CD1c-positive myeloid dendritic cell (primary cell): ENCODE data around the gene GPRC5A.

Experiments
- DNase-seq: peaks from one replicate; pipeline ENCODE4 v3.0.0-alpha.2; 2016; ENCODE audit errors: extremely low spot score

GPRC5A gene

GRCh38 chr12:12941450-12942350 is 50.3 kb downstream of the GPRC5A start:
- DNase-seq: no peak

GRCh38 chr12:12943586-12944260 is 52.4 kb downstream of the GPRC5A start:
- DNase-seq: no peak

GRCh38 chr12:12945591-12945990 is 54.2 kb downstream of the GPRC5A start:
- DNase-seq: no peak

DNA sequence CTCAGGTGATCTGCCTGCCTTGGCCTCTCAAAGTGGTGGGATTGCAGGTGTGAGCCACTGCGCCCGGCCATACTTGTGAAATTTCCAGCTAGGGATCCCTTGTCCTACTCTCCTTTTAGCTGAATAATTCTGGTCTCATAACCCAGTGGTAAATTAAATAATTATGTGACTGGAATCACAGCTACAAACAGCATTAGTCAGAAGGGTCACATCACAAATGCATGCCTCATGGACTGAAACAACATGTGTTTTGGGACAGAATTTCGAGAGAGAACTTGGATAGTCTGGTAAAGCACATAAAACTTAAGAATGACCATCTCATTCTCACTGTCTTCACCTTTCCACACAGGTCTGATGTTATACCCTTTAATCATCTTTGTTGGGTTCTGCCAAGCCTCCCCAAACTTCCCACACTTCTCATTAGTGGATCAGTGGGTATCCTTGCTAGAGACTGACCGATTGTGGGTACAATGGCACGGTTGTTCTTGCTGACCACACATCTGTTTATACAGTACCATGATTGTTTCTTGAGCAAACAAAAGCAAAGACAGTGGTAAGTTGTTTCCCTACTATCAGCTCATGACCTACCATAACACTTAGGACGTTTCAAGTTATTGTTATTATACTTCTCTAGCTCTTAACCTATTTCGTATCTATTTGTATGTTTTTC is 55.5 kb downstream of the GPRC5A start:
- no peak for DNase-seq

GRCh38 chr12:12947902-12948301 is 56.5 kb downstream of the GPRC5A start:
- DNase-seq: no peak

GRCh38 chr12:12951504-12951903 is 60.1 kb downstream of the GPRC5A start:
- DNase-seq: no peak

- DNase-seq: no peak
Observed at GRCh38 chr12:12952036-12952435, 60.7 kb downstream of the GPRC5A start, which contains the start of gene GPRC5D. GPRC5D (minus strand) TSS chr12:12952170; CDS start chr12:12950384, 1,786 bp downstream.

DNA sequence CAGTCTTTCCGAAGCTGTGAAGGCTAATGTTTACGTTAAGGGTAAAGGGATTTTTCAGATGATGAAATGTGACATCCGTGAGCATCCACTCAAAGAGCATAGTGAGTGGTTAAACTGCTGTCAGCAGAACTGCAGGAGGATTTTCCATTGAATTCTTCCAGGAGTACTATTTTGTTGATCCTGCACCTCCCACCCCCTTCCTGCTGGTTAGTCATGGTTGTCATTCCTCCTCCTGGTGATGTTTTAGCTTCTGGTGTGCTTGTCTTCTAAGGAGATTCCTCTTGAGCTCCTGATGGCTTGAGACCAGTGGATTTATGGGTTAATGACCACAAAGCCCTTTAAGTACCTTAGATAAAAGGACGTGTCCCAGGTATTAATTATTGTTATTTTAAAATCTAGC is 63.0 kb downstream of the GPRC5A start:
- DNase-seq: no peak

- DNase-seq: no peak
Observed at GRCh38 chr12:12954878-12955625, 63.7 kb downstream of the GPRC5A start.

- DNase-seq: no peak
Observed at GRCh38 chr12:12958886-12959285, 67.5 kb downstream of the GPRC5A start.

DNA sequence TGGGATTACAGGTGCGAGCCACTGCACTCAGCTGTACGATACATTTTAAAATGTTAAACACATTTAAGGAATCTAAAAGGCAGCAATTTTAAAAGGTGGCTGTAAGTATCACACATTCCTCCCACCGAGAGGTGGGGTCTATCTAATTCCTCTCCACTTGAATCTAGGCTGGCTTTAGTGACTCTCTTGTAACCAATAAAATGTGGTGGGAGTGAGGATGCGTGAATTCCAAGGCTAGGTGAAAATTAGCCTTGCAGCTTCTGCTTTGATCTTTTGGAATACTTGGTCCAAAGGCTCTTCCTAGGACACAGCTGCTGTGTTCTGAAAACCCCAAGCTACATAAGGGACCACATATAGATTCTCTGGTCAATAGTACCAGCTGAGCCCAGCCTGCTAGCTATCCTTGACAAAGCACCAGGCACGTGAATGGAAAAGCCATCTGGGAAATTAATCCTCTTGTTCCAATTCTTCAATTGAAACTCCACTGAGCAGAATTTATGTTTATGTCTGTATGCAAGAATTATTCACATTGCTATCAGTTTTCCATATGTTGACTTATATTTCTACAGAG is 69.4 kb downstream of the GPRC5A start:
- DNase-seq: no peak

DNA sequence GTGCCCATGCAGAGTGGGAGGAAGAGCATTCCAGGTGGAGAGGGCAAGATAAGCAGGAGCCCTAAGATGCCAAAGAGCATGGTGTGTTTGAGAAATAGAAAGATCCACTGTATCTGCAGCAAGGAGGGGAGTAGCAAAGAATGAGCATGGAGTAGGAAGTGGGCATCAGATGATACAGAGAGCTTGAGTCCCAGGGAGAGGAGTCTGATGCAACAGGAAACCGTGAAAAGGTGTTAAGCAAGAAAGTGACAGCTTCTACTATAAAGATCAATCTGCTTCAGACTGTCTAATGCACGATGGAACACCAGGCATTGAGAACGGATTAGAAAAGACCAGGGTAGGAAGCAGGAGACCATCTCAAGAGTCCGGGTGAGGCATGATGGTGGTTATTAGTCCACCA is 72.9 kb downstream of the GPRC5A start:
- DNase-seq: no peak

- DNase-seq: no peak
Observed at GRCh38 chr12:12965836-12966235, 74.5 kb downstream of the GPRC5A start.
